Keratinocyte (primary cell): ENCODE data around the gene SLC2A11. TPM values are rescaled to one million over a fixed set of nuclear protein-coding genes. Genes with fewer than 3 reads are reported as not detected.

Experiments
- DNase-seq: peaks from one replicate; pipeline ENCODE4 v3.0.0-alpha.2; 2011; ENCODE audit warnings: low read depth, missing footprints, low spot score
- FAIRE-seq: peaks from 2 replicates; lab custom pipeline; 2011; peaks lifted over from hg19 to GRCh38; lab: Jason Lieb, UNC
- H2AFZ ChIP-seq: 2 replicates; pipeline ENCODE4 v1.6.0; 2012; ENCODE audit warnings: low read length, control low read depth, inconsistent platforms; ENCODE audit not compliant: control insufficient read depth
- H3K27ac ChIP-seq: 2 replicates; pipeline ENCODE4 v1.5.1; 2011; ENCODE audit warnings: low read length; ENCODE audit not compliant: control insufficient read depth, insufficient read depth
- H3K27me3 ChIP-seq: 3 replicates; pipeline ENCODE4 v1.6.0; 2011; ENCODE audit warnings: low read length; ENCODE audit not compliant: control insufficient read depth, insufficient read depth; ENCODE audit errors: extremely low read depth
- H3K36me3 ChIP-seq, 2 experiments: 2 replicates in 1 of 2; 3 replicates in 1 of 2; pipeline ENCODE4 v1.5.1; 2011; ENCODE audit warnings: low read length in 2 of 2, mild to moderate bottlenecking in 1 of 2; ENCODE audit not compliant: control insufficient read depth in 2 of 2, insufficient read depth in 2 of 2; ENCODE audit errors: extremely low read depth in 1 of 2
- H3K4me1 ChIP-seq: 3 replicates; pipeline ENCODE4 v1.5.1; 2011; ENCODE audit warnings: low read length; ENCODE audit not compliant: control insufficient read depth, insufficient read depth; ENCODE audit errors: extremely low read depth
- H3K4me2 ChIP-seq: 3 replicates; pipeline ENCODE4 v1.6.0; 2011; ENCODE audit warnings: low read depth, low read length; ENCODE audit not compliant: control insufficient read depth, insufficient read depth; ENCODE audit errors: extremely low read depth
- H3K4me3 ChIP-seq, 3 experiments: fragments of 200-600 bp in 1 of 3; sonication (generic) in 1 of 3; 2 replicates in 2 of 3; 3 replicates in 1 of 3; pipeline ENCODE4 v1.5.1; 2011 to 2016; ENCODE audit warnings: low read length in 3 of 3, mild to moderate bottlenecking in 3 of 3, control low read depth in 2 of 3, inconsistent platforms in 1 of 3, low read depth in 1 of 3, mixed read lengths in 1 of 3, mixed run types in 1 of 3, moderate library complexity in 1 of 3; ENCODE audit not compliant: control insufficient read depth in 2 of 3, insufficient read depth in 2 of 3; ENCODE audit errors: extremely low read depth in 1 of 3
- H3K79me2 ChIP-seq: 2 replicates; pipeline ENCODE4 v1.6.0; 2012; ENCODE audit warnings: low read length; ENCODE audit not compliant: control insufficient read depth, insufficient read depth
- H3K9ac ChIP-seq: 3 replicates; pipeline ENCODE4 v1.6.0; 2011; ENCODE audit warnings: low read length; ENCODE audit not compliant: control insufficient read depth, insufficient read depth; ENCODE audit errors: extremely low read depth
- H3K9me1 ChIP-seq: 3 replicates; pipeline ENCODE4 v1.6.0; 2011; ENCODE audit warnings: low read length; ENCODE audit not compliant: control insufficient read depth, insufficient read depth; ENCODE audit errors: extremely low read depth
- H3K9me3 ChIP-seq: 2 replicates; pipeline ENCODE4 v1.5.1; 2012; ENCODE audit warnings: low read depth, low read length; ENCODE audit not compliant: control insufficient read depth
- H4K20me1 ChIP-seq: 3 replicates; pipeline ENCODE4 v1.6.0; 2011; ENCODE audit warnings: low read length; ENCODE audit not compliant: control insufficient read depth, insufficient read depth; ENCODE audit errors: extremely low read depth
- CTCF ChIP-seq, 3 experiments: IDR thresholded peaks in 1 of 3; conservative IDR thresholded peaks in 1 of 3; optimal IDR thresholded peaks in 1 of 3; 2 replicates in 2 of 3; 3 replicates in 1 of 3; pipeline versions ENCODE3 to v1.5.1; 2011; ENCODE audit warnings: low read length in 3 of 3, mild to moderate bottlenecking in 3 of 3, moderate library complexity in 2 of 3, control low read depth in 1 of 3, inconsistent platforms in 1 of 3; ENCODE audit not compliant: insufficient read depth in 2 of 3; ENCODE audit errors: extremely low read depth in 1 of 3
- EZH2 ChIP-seq: IDR thresholded peaks from one replicate; pipeline ENCODE4 v1.6.1; 2012; ENCODE audit warnings: inconsistent platforms, mild to moderate bottlenecking, low read length, moderate library complexity
- dilution Hi-C: fragments of 300-500 bp; cut with MboI; formaldehyde crosslinking; loops from one replicate; pipeline ENCODE4 v1.7.0; 2020; ENCODE audit warnings: low sequenced_read_pairs; ENCODE audit not compliant: extremely low pct_ligation_motif_present
- polyA plus RNA-seq, 5 experiments: library from polyadenylated mRNA; depleted of rRNA in 3 of 5; stranded (reverse) in 3 of 5; stranded (forward) in 1 of 5; unstranded in 1 of 5; fragments of >200 nt; gene quantifications; 1 replicate in 1 of 5; 2 replicates in 3 of 5; 3 replicates in 1 of 5; pipeline versions ENCODE4 v1.2.1 to v1.2.3, GENCODE V29; 2011 to 2012; ENCODE audit warnings: missing spikeins in 2 of 5, low read depth in 1 of 5, low replicate concordance in 1 of 5

SLC2A11 gene
- polyA plus RNA-seq, 1 donor (not counting 4 experiments of a cell fraction or from before 2014, with no cell fraction given), result 6.0 TPM

- Histone ChIP-seq H3K27ac (no peak overlapping the region), H3K4me1 (peaks cover 6% of the 10 kb centered on the region), H3K79me2 (no peaks in the 10 kb centered on the region), H3K9ac (no peak overlapping the region), H3K36me3 (no peaks in the 10 kb centered on the region), H3K27me3 (no peaks in the 10 kb centered on the region), H3K9me1 (no peaks in the 10 kb centered on the region), H3K4me3 (no peak overlapping the region), H4K20me1 (no peaks in the 10 kb centered on the region), H3K9me3 (peaks cover 7% of the 10 kb centered on the region), H3K4me2 (no peak overlapping the region), H2AFZ (no peak overlapping the region)
- dilution Hi-C loops, result no loop called here
- TF ChIP-seq EZH2 (no peak), CTCF (optimal IDR thresholded peaks at IDR 0.05 in 1 of 3, IDR thresholded peaks at IDR 0.05 in 1 of 3, conservative IDR thresholded peaks at IDR 0.05 in 1 of 3; ENCODE audit: extremely low read depth in 1 of 3, insufficient read depth in 2 of 3, low read length in 3 of 3) (no peak)
- DNase-seq (no peak), FAIRE-seq (no peak)
Observed at GRCh38 chr22:23922921-23923320, 65.2 kb downstream of the SLC2A11 start.

- no peak for FAIRE-seq
- TF ChIP-seq EZH2, result no peak
- no peak for TF ChIP-seq CTCF (optimal IDR thresholded peaks at IDR 0.05 in 1 of 3, IDR thresholded peaks at IDR 0.05 in 1 of 3, conservative IDR thresholded peaks at IDR 0.05 in 1 of 3; ENCODE audit: extremely low read depth in 1 of 3, insufficient read depth in 2 of 3, low read length in 3 of 3)
Observed at GRCh38 chr22:23925020-23925606, 67.4 kb downstream of the SLC2A11 start.

More at GRCh38 chr22:23925020-23925606, 67.4 kb downstream of the SLC2A11 start:
- Histone ChIP-seq H3K4me3 (no peak overlapping the region), H3K4me2 (no peak overlapping the region), H3K9me3 (peaks cover 7% of the 10 kb centered on the region), H3K9me1 (no peaks in the 10 kb centered on the region), H3K4me1 (peaks cover 13% of the 10 kb centered on the region), H4K20me1 (no peaks in the 10 kb centered on the region), H3K36me3 (no peaks in the 10 kb centered on the region), H3K9ac (no peak overlapping the region), H3K27me3 (no peaks in the 10 kb centered on the region), H2AFZ (no peak overlapping the region), H3K79me2 (no peaks in the 10 kb centered on the region), H3K27ac (no peak overlapping the region)
- no peak for DNase-seq
- dilution Hi-C loops, result no loop called here
